Muscle layer of colon (tissue), 2 donors: ENCODE data around the gene IFTAP.

Experiments
- H3K27ac ChIP-seq: one replicate; pipeline ENCODE4 v1.7.0; 2013; ENCODE audit warnings: low read depth, mild to moderate bottlenecking, low read length, moderate library complexity
- H3K27me3 ChIP-seq, 2 donors: one replicate each; pipeline ENCODE4 v1.7.0; 2013; ENCODE audit warnings: low read length in 2 of 2, mild to moderate bottlenecking in 2 of 2; ENCODE audit not compliant: insufficient read depth in 2 of 2, control insufficient read depth in 1 of 2
- H3K36me3 ChIP-seq: one replicate; pipeline ENCODE4 v1.7.0; 2013; ENCODE audit warnings: mild to moderate bottlenecking, low read length; ENCODE audit not compliant: insufficient read depth
- H3K4me1 ChIP-seq: one replicate; pipeline ENCODE4 v1.7.0; 2013; ENCODE audit warnings: mild to moderate bottlenecking, low read length; ENCODE audit not compliant: insufficient read depth
- H3K4me3 ChIP-seq, 2 donors: one replicate each; pipeline ENCODE4 v1.7.0; 2013; ENCODE audit warnings: low read length in 2 of 2, low read depth in 1 of 2, mild to moderate bottlenecking in 1 of 2, moderate library complexity in 1 of 2
- H3K9ac ChIP-seq: one replicate; pipeline ENCODE4 v1.7.0; 2013; ENCODE audit warnings: low read length
- H3K9me3 ChIP-seq: one replicate; pipeline ENCODE4 v1.7.0; 2013; ENCODE audit warnings: mild to moderate bottlenecking, low read length
- donor health status: abdominal sarcoma.
- donor health status: Adenocarcinoma of cecum.

Gene IFTAP

GRCh38 chr11:36695571-36695970, 101.3 kb downstream of the IFTAP start:
- Histone ChIP-seq H3K9me3 (no peaks in the 10 kb centered on the region), H3K27ac (no peak overlapping the region), H3K36me3 (no peaks in the 10 kb centered on the region), H3K27me3 (no peaks in the 10 kb centered on the region), H3K4me3 (no peak overlapping the region), H3K9ac (no peak overlapping the region), H3K4me1 (no peaks in the 10 kb centered on the region)

GRCh38 chr11:36696550-36696949, 102.2 kb downstream of the IFTAP start:
- Histone ChIP-seq H3K4me3 (no peak overlapping the region), H3K36me3 (no peaks in the 10 kb centered on the region), H3K4me1 (no peaks in the 10 kb centered on the region), H3K27me3 (no peaks in the 10 kb centered on the region), H3K9me3 (no peaks in the 10 kb centered on the region), H3K9ac (no peak overlapping the region), H3K27ac (no peak overlapping the region)

- no peak overlapping the region for H3K27ac ChIP-seq
- no peak overlapping the region for H3K4me3 ChIP-seq
- H3K9ac ChIP-seq, result no peak overlapping the region
These were observed 105.0 kb downstream of the IFTAP start for GRCh38 chr11:36699271-36699670.

GRCh38 chr11:36700246-36700645, 105.9 kb downstream of the IFTAP start:
- Histone ChIP-seq H3K27ac (no peak overlapping the region), H3K27me3 (no peaks in the 10 kb centered on the region), H3K9ac (no peak overlapping the region), H3K4me1 (no peaks in the 10 kb centered on the region), H3K9me3 (no peaks in the 10 kb centered on the region), H3K4me3 (no peak overlapping the region), H3K36me3 (no peaks in the 10 kb centered on the region)

More at GRCh38 chr11:36699271-36699670, 105.0 kb downstream of the IFTAP start:
- H3K36me3 ChIP-seq, result no peaks in the 10 kb centered on the region
- H3K27me3 ChIP-seq, result no peaks in the 10 kb centered on the region
- no peaks in the 10 kb centered on the region for H3K4me1 ChIP-seq
- H3K9me3 ChIP-seq, result no peaks in the 10 kb centered on the region

- H3K27ac ChIP-seq, result no peak overlapping the region
- no peaks in the 10 kb centered on the region for H3K36me3 ChIP-seq
- no peak overlapping the region for H3K9ac ChIP-seq
- no peaks in the 10 kb centered on the region for H3K27me3 ChIP-seq
- no peak overlapping the region for H3K4me3 ChIP-seq
- no peaks in the 10 kb centered on the region for H3K9me3 ChIP-seq
- H3K4me1 ChIP-seq, result no peaks in the 10 kb centered on the region
These were observed 108.2 kb downstream of the IFTAP start for GRCh38 chr11:36702330-36703054.

GRCh38 chr11:36703055-36703404, 108.7 kb downstream of the IFTAP start:
- no peak overlapping the region for H3K4me3 ChIP-seq
- no peaks in the 10 kb centered on the region for H3K9me3 ChIP-seq
- H3K27me3 ChIP-seq, result no peaks in the 10 kb centered on the region
- H3K4me1 ChIP-seq, result no peaks in the 10 kb centered on the region
- H3K36me3 ChIP-seq, result no peaks in the 10 kb centered on the region
- H3K9ac ChIP-seq, result no peak overlapping the region
- H3K27ac ChIP-seq, result no peak overlapping the region
